ENCODE data around the gene RC3H1. TPM values are rescaled to one million over a fixed set of nuclear protein-coding genes. Genes with fewer than 3 reads are reported as not detected.

The RC3H1 gene
- total RNA-seq, 2 donors from 2014 or later = 43.5 to 51.9 TPM

- Mint-ChIP-seq H3K4me3 (peak overlapping the region; percentile 93), H3K9me3 (no peaks in the 10 kb centered on the region), H3K27ac (peak overlapping the region; percentile 100), H3K36me3 (ENCODE audit: low read depth) (peaks cover 4% of the 10 kb centered on the region), H3K4me1 (peaks cover 31% of the 10 kb centered on the region), H3K27me3 (ENCODE audit: insufficient read depth) (peaks cover 1% of the 10 kb centered on the region)
- no peaks in the 10 kb centered on the region for H3K36me3 ChIP-seq (ENCODE audit: control insufficient read depth, insufficient read depth, low read length)
- no peak for DNase-seq
- H3K4me1 ChIP-seq (ENCODE audit: control insufficient read depth, insufficient read depth, low read length) = no peaks in the 10 kb centered on the region
- H3K27ac ChIP-seq (ENCODE audit: low read depth, low read length) = peak overlapping the region; percentile 91
- TF ChIP-seq, protein P1, sequence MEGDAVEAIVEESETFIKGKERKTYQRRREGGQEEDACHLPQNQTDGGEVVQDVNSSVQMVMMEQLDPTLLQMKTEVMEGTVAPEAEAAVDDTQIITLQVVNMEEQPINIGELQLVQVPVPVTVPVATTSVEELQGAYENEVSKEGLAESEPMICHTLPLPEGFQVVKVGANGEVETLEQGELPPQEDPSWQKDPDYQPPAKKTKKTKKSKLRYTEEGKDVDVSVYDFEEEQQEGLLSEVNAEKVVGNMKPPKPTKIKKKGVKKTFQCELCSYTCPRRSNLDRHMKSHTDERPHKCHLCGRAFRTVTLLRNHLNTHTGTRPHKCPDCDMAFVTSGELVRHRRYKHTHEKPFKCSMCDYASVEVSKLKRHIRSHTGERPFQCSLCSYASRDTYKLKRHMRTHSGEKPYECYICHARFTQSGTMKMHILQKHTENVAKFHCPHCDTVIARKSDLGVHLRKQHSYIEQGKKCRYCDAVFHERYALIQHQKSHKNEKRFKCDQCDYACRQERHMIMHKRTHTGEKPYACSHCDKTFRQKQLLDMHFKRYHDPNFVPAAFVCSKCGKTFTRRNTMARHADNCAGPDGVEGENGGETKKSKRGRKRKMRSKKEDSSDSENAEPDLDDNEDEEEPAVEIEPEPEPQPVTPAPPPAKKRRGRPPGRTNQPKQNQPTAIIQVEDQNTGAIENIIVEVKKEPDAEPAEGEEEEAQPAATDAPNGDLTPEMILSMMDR (conservative IDR thresholded peaks at IDR 0.05) = no peak
- 28 to 70% methylated on average over 2 to 3 of the region's 4 CpGs for WGBS, 2 experiments (ENCODE audit: insufficient coverage in 1 of 2, insufficient read length in 1 of 2)
- peak overlapping the region; percentile 93 for H3K4me3 ChIP-seq (ENCODE audit: low read length)
- H3K9me3 ChIP-seq (ENCODE audit: control insufficient read depth, low read length) = no peaks in the 10 kb centered on the region
- H3K27me3 ChIP-seq (ENCODE audit: control insufficient read depth, insufficient read depth, low read length, poor library complexity, severe bottlenecking) = no peaks in the 10 kb centered on the region
- peak overlapping the region; percentile 98 for H3K9ac ChIP-seq (ENCODE audit: extremely low read depth, low read length, poor library complexity, severe bottlenecking)
Observed at GRCh38 chr1:174022976-174023277, 770 bp upstream of the RC3H1 start.

DNA sequence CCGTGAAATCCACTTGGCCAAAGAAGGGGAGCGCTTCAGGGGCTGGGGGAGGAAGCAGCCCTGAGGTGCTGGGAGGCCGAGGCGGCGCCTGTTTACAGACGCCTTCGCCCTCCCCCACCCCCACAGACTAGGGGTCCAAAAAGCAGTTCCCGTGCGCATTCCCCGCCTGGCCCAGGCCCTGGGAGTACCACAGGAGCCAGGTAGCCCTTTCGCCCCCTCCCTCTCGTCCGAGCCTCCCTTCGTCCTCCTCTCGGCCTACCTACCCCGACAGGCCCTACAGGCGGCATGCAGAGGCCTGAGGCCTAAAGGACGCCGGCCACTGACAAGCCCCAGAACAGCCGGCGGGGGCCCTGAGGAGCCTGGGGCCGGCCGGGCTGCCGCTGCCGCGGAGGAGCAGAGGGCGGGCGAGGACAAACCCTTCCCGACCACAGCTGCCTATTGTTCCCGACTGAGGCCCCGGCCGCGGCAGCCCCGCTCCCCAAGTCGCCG is 522 bp downstream of the RC3H1 start:
- Mint-ChIP-seq H3K27ac (peak overlapping the region; percentile 93), H3K36me3 (ENCODE audit: low read depth) (peaks cover 4% of the 10 kb centered on the region), H3K27me3 (ENCODE audit: insufficient read depth) (no peaks in the 10 kb centered on the region), H3K4me1 (peaks cover 34% of the 10 kb centered on the region), H3K9me3 (no peaks in the 10 kb centered on the region), H3K4me3 (peak overlapping the region; percentile 93)
- Histone ChIP-seq H3K4me3 (ENCODE audit: low read length) (peak overlapping the region; percentile 93), H3K9me3 (ENCODE audit: control insufficient read depth, low read length) (no peaks in the 10 kb centered on the region), H3K4me1 (ENCODE audit: control insufficient read depth, insufficient read depth, low read length) (no peaks in the 10 kb centered on the region), H3K27ac (ENCODE audit: low read depth, low read length) (peak overlapping the region; percentile 91), H3K36me3 (ENCODE audit: control insufficient read depth, insufficient read depth, low read length) (no peaks in the 10 kb centered on the region), H3K9ac (ENCODE audit: extremely low read depth, low read length, poor library complexity, severe bottlenecking) (peak overlapping the region; percentile 98), H3K27me3 (ENCODE audit: control insufficient read depth, insufficient read depth, low read length, poor library complexity, severe bottlenecking) (no peaks in the 10 kb centered on the region)
- DNase-seq = peak; percentile 86
- TF ChIP-seq, protein P1 (conservative IDR thresholded peaks at IDR 0.05) = no peak
- 0% methylated on average over 18 to 36 of the region's 36 CpGs for WGBS, 2 experiments (ENCODE audit: insufficient coverage in 1 of 2, insufficient read length in 1 of 2)

DNA sequence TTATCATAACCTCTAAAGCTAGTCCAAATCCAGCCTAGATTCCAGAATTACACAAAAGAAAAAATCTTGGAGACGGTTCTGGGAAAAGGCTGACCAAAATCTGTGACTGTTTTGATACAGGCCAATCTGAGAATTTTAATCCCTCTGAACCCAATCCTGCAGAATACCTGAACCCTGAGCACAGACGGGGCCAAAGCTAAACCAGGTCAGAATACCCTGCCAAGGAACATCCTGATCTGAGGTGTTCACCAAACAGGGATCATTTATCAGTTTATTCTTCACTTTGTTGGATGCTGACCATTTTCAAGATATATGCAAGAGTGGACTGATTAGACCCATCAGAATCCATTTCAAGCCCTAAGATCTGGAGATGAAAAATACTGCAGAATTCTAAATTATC is 3.6 kb downstream of the RC3H1 start:
- H3K9me3 ChIP-seq (ENCODE audit: control insufficient read depth, low read length) = no peaks in the 10 kb centered on the region
- H3K27ac Mint-ChIP-seq = no peak overlapping the region
- H3K4me1 Mint-ChIP-seq = peaks cover 33% of the 10 kb centered on the region
- H3K27ac ChIP-seq (ENCODE audit: low read depth, low read length) = no peak overlapping the region
- H3K4me3 ChIP-seq (ENCODE audit: low read length) = peak overlapping the region; percentile 39
- H3K36me3 Mint-ChIP-seq (ENCODE audit: low read depth) = peaks cover 4% of the 10 kb centered on the region
- 84 to 93% methylated on average over 2 of the region's 2 CpGs for WGBS, 2 experiments (ENCODE audit: insufficient coverage in 1 of 2, insufficient read length in 1 of 2)
- H3K36me3 ChIP-seq (ENCODE audit: control insufficient read depth, insufficient read depth, low read length) = no peaks in the 10 kb centered on the region
- no peaks in the 10 kb centered on the region for H3K27me3 ChIP-seq (ENCODE audit: control insufficient read depth, insufficient read depth, low read length, poor library complexity, severe bottlenecking)
- TF ChIP-seq, protein P1 (conservative IDR thresholded peaks at IDR 0.05) = no peak
- no peak overlapping the region for H3K9ac ChIP-seq (ENCODE audit: extremely low read depth, low read length, poor library complexity, severe bottlenecking)
- no peak overlapping the region for H3K4me3 Mint-ChIP-seq
- DNase-seq = no peak
- no peaks in the 10 kb centered on the region for H3K27me3 Mint-ChIP-seq (ENCODE audit: insufficient read depth)
- H3K4me1 ChIP-seq (ENCODE audit: control insufficient read depth, insufficient read depth, low read length) = no peaks in the 10 kb centered on the region
- no peaks in the 10 kb centered on the region for H3K9me3 Mint-ChIP-seq
